Measurements from ENCODE around the gene FLT1.

Gene FLT1

GRCh38 chr13:28424541-28424940 lies 70.4 kb downstream of the FLT1 start:
- TF ChIP-seq SCRT1 (tag by site-specific recombination; IDR thresholded peaks at IDR 0.05; ENCODE audit: borderline replicate concordance) (no peak), IKZF3 (tag by site-specific recombination; IDR thresholded peaks at IDR 0.05) (no peak), ZNF416 (tag by site-specific recombination; IDR thresholded peaks at IDR 0.05) (no peak), ZBTB21 (tag by site-specific recombination; IDR thresholded peaks at IDR 0.05) (no peak), ZNF837 (tag by site-specific recombination; IDR thresholded peaks at IDR 0.05) (no peak), ZNF274 (IDR thresholded peaks at IDR 0.05; ENCODE audit: low read length) (no peak), ZNF274 (tag by site-specific recombination; IDR thresholded peaks at IDR 0.05; ENCODE audit: borderline replicate concordance) (no peak), GLI4 (tag by site-specific recombination; IDR thresholded peaks at IDR 0.05) (no peak), OSR2 (tag by site-specific recombination; IDR thresholded peaks at IDR 0.05) (no peak), ZNF184 (tag by site-specific recombination; IDR thresholded peaks at IDR 0.05) (no peak), ZNF555 (tag by site-specific recombination; conservative IDR thresholded peaks at IDR 0.05) (no peak), ZBTB6 (tag by site-specific recombination; IDR thresholded peaks at IDR 0.05) (no peak), ZNF777 (tag by site-specific recombination; IDR thresholded peaks at IDR 0.05; ENCODE audit: borderline replicate concordance) (no peak), PRDM10 (tag by site-specific recombination; IDR thresholded peaks at IDR 0.05) (no peak), RBAK (tag by site-specific recombination; IDR thresholded peaks at IDR 0.05) (no peak), ZNF518A (tag by site-specific recombination; conservative IDR thresholded peaks at IDR 0.05; ENCODE audit: low read depth) (no peak), REPIN1 (tag by site-specific recombination; IDR thresholded peaks at IDR 0.05; ENCODE audit: low read depth) (no peak), ZNF600 (tag by site-specific recombination; IDR thresholded peaks at IDR 0.05) (no peak), ZNF433 (tag by site-specific recombination; IDR thresholded peaks at IDR 0.05; ENCODE audit: low read depth) (no peak), ZNF362 (tag by site-specific recombination; IDR thresholded peaks at IDR 0.05) (no peak)
- Histone ChIP-seq H3K4me3 (ENCODE audit: low read depth, low read length) (no peak overlapping the region), H3K27ac (ENCODE audit: extremely low read depth, low read depth, low read length) (no peak overlapping the region), H3K4me1 (ENCODE audit: control insufficient read depth, insufficient read depth, low read length) (no peaks in the 10 kb centered on the region), H3K36me3 (ENCODE audit: control insufficient read depth in 2 of 2, insufficient read depth in 1 of 2, low read length in 2 of 2) (peaks cover 0 to 43% of the 10 kb centered on the region in 2 experiments; a peak in 1 of 3 replicates), H3K9me3 (ENCODE audit: control insufficient read depth, insufficient read depth, low read depth, low read length) (no peaks in the 10 kb centered on the region)
- ChIA-PET POLR2A (no interaction called here), CTCF (no interaction called here)
